Measurements from ENCODE around the gene HMGN2.

GRCh38 chr1:26498894-26499293 lies 26.7 kb downstream of the HMGN2 start:
- no peak for TF ChIP-seq POLR2A (IDR thresholded peaks at IDR 0.05)
- TF ChIP-seq CTCF (IDR thresholded peaks at IDR 0.05 in 4 of 5, conservative IDR thresholded peaks at IDR 0.05 in 1 of 5), result no peak

Data from gastrocnemius medialis (tissue), 4 donors.